H9 (cell line): ENCODE measurements around the gene TTLL4. TPM values are rescaled to one million over a fixed set of nuclear protein-coding genes. Genes with fewer than 3 reads are reported as not detected.

Experiments used
- DNase-seq: peaks from one replicate; pipeline ENCODE4 v3.0.0-alpha.2; 2017
- H2AFZ ChIP-seq: one replicate; pipeline ENCODE4 v1.6.1; 2013; ENCODE audit warnings: mild to moderate bottlenecking, low read length, control low read depth, moderate library complexity
- H2AK5ac ChIP-seq: 2 replicates; pipeline ENCODE4 v1.6.1; 2013; ENCODE audit warnings: low read length, control low read depth, mixed read lengths; ENCODE audit not compliant: insufficient read length
- H2BK120ac ChIP-seq: one replicate; pipeline ENCODE4 v1.6.1; 2013; ENCODE audit warnings: low read depth, mild to moderate bottlenecking, low read length, control low read depth, inconsistent platforms; ENCODE audit not compliant: poor library complexity, severe bottlenecking
- H2BK12ac ChIP-seq: 2 replicates; pipeline ENCODE4 v1.6.1; 2013; ENCODE audit warnings: low read length, control low read depth, mixed read lengths, low read depth; ENCODE audit not compliant: insufficient read length
- H2BK15ac ChIP-seq: 2 replicates; pipeline ENCODE4 v1.6.1; 2013; ENCODE audit warnings: low read depth, low read length, control low read depth
- H2BK20ac ChIP-seq: one replicate; pipeline ENCODE4 v1.6.1; 2013; ENCODE audit warnings: low read depth, mild to moderate bottlenecking, low read length, control low read depth, inconsistent platforms; ENCODE audit not compliant: poor library complexity, severe bottlenecking
- H2BK5ac ChIP-seq: 2 replicates; pipeline ENCODE4 v1.6.1; 2013; ENCODE audit warnings: low read length, control low read depth, mixed read lengths; ENCODE audit not compliant: insufficient read length
- H3K14ac ChIP-seq: 2 replicates; pipeline ENCODE4 v1.6.1; 2013; ENCODE audit warnings: low read length, control low read depth; ENCODE audit not compliant: insufficient read depth
- H3K18ac ChIP-seq: 2 replicates; pipeline ENCODE4 v1.6.1; 2013; ENCODE audit warnings: low read depth, mild to moderate bottlenecking, mixed read lengths, low read length, control low read depth; ENCODE audit not compliant: insufficient read length
- H3K23ac ChIP-seq: 2 replicates; pipeline ENCODE4 v1.6.1; 2013; ENCODE audit warnings: low read length, control low read depth, mixed read lengths, low read depth; ENCODE audit not compliant: insufficient read length
- H3K23me2 ChIP-seq: 2 replicates; pipeline ENCODE4 v1.6.1; 2013; ENCODE audit warnings: low read depth, mild to moderate bottlenecking, mixed read lengths, low read length, control low read depth; ENCODE audit not compliant: insufficient read length, poor library complexity, severe bottlenecking
- H3K27ac ChIP-seq: 2 replicates; pipeline ENCODE4 v1.5.1; 2013; ENCODE audit warnings: low read length, control low read depth, mixed read lengths, low read depth; ENCODE audit not compliant: insufficient read length
- H3K27me3 ChIP-seq: 2 replicates; pipeline ENCODE4 v1.6.1; 2013; ENCODE audit warnings: low read length, control low read depth, inconsistent platforms; ENCODE audit not compliant: insufficient read depth
- H3K4ac ChIP-seq: 2 replicates; pipeline ENCODE4 v1.6.1; 2013; ENCODE audit warnings: low read depth, mild to moderate bottlenecking, control low read depth, inconsistent platforms, low read length, moderate library complexity
- H3K4me1 ChIP-seq: 2 replicates; pipeline ENCODE4 v1.6.1; 2013; ENCODE audit warnings: low read length, control low read depth, inconsistent platforms; ENCODE audit not compliant: insufficient read depth
- H3K4me2 ChIP-seq: 2 replicates; pipeline ENCODE4 v1.6.1; 2013; ENCODE audit warnings: low read length, control low read depth, mixed read lengths; ENCODE audit not compliant: insufficient read length, insufficient read depth
- H3K56ac ChIP-seq: 2 replicates; pipeline ENCODE4 v1.6.1; 2013; ENCODE audit warnings: low read depth, mild to moderate bottlenecking, mixed read lengths, low read length, control low read depth; ENCODE audit not compliant: insufficient read length
- H3K79me1 ChIP-seq: 2 replicates; pipeline ENCODE4 v1.6.1; 2013; ENCODE audit warnings: low read depth, mild to moderate bottlenecking, moderate library complexity, low read length, control low read depth, inconsistent platforms; ENCODE audit not compliant: insufficient read depth, poor library complexity, severe bottlenecking
- H3K79me2 ChIP-seq: 2 replicates; pipeline ENCODE4 v1.6.1; 2013; ENCODE audit warnings: low read length, control low read depth, inconsistent platforms; ENCODE audit not compliant: insufficient read depth
- H3K9ac ChIP-seq: 2 replicates; pipeline ENCODE4 v1.6.1; 2013; ENCODE audit warnings: low read length, control low read depth, mixed read lengths; ENCODE audit not compliant: insufficient read length; ENCODE audit errors: extremely low read depth
- H3K9me3 ChIP-seq: one replicate; pipeline ENCODE4 v1.6.1; 2013; ENCODE audit warnings: low read depth, low read length, inconsistent platforms; ENCODE audit not compliant: control insufficient read depth
- H3T11ph ChIP-seq: one replicate; pipeline ENCODE4 v1.6.1; 2013; ENCODE audit warnings: mild to moderate bottlenecking, low read length, control low read depth, inconsistent platforms
- H4K20me1 ChIP-seq: one replicate; pipeline ENCODE4 v1.6.1; 2013; ENCODE audit not compliant: control insufficient read depth, insufficient read length, insufficient read depth
- H4K5ac ChIP-seq: 2 replicates; pipeline ENCODE4 v1.6.1; 2013; ENCODE audit warnings: low read depth, mild to moderate bottlenecking, mixed read lengths, low read length, control low read depth; ENCODE audit not compliant: insufficient read length
- H4K8ac ChIP-seq: replicated peaks from 2 replicates; pipeline ENCODE4 v1.6.1; 2013; ENCODE audit warnings: low read length, control low read depth, mixed read lengths, low read depth; ENCODE audit not compliant: insufficient read length
- H4K91ac ChIP-seq: 2 replicates; pipeline ENCODE4 v1.6.1; 2013; ENCODE audit warnings: low read depth, mild to moderate bottlenecking, moderate library complexity, mixed read lengths, low read length, control low read depth; ENCODE audit not compliant: insufficient read length
- H3K27ac Mint-ChIP-seq, 3 experiments: 2 replicates in 2 of 3; 3 replicates in 1 of 3; pipeline ENCODE4 v1.8.0; 2020 to 2021; ENCODE audit warnings: mixed read lengths in 3 of 3, mild to moderate bottlenecking in 1 of 3, moderate library complexity in 1 of 3
- H3K27me3 Mint-ChIP-seq: 2 replicates; pipeline ENCODE4 v1.8.0; 2021; ENCODE audit warnings: low read depth, mild to moderate bottlenecking, moderate library complexity, mixed read lengths
- H3K36me3 Mint-ChIP-seq, 3 experiments: 2 replicates in 2 of 3; 3 replicates in 1 of 3; pipeline ENCODE4 v1.8.0; 2020 to 2021; ENCODE audit warnings: low read depth in 3 of 3, mixed read lengths in 3 of 3; ENCODE audit not compliant: insufficient read depth in 1 of 3
- H3K4me1 Mint-ChIP-seq, 2 experiments: 2 replicates each; pipeline ENCODE4 v1.8.0; 2020; ENCODE audit warnings: mixed read lengths in 2 of 2
- H3K4me3 Mint-ChIP-seq, 2 experiments: 2 replicates in 1 of 2; 3 replicates in 1 of 2; pipeline ENCODE4 v1.8.0; 2020 to 2021; ENCODE audit warnings: mild to moderate bottlenecking in 2 of 2, mixed read lengths in 2 of 2, moderate library complexity in 1 of 2
- H3K9me3 Mint-ChIP-seq, 2 experiments: 2 replicates in 1 of 2; 3 replicates in 1 of 2; pipeline ENCODE4 v1.8.0; 2020; ENCODE audit warnings: mild to moderate bottlenecking in 2 of 2, mixed read lengths in 2 of 2, moderate library complexity in 1 of 2
- WGBS: extraction: QIAGEN DNeasy Blood & Tissue Kit; methylation state at CpG from one replicate; pipeline ENCODE4 v1.1.7; 2013; ENCODE audit warnings: missing lambda C conversion rate, low lambda C conversion rate, mixed read lengths; ENCODE audit not compliant: insufficient read length; ENCODE audit errors: extremely low coverage; 5-methylcytosine and 5-hydroxymethylcytosine counted together
- total RNA-seq: library from RNA; stranded (reverse); gene quantifications from 2 replicates; pipeline ENCODE4 v1.2.1, GENCODE V29; 2021
- TF ChIP-seq, protein P1 (sequence below): fragments of 200-600 bp; sonication (generic); conservative IDR thresholded peaks from 3 replicates; pipeline ENCODE4 v1.8.0; 2021; ENCODE audit warnings: antibody characterized with exemption, mild to moderate bottlenecking

TTLL4 gene
- total RNA-seq, 1 experiment from 2014 or later, result 96.4 TPM

DNA sequence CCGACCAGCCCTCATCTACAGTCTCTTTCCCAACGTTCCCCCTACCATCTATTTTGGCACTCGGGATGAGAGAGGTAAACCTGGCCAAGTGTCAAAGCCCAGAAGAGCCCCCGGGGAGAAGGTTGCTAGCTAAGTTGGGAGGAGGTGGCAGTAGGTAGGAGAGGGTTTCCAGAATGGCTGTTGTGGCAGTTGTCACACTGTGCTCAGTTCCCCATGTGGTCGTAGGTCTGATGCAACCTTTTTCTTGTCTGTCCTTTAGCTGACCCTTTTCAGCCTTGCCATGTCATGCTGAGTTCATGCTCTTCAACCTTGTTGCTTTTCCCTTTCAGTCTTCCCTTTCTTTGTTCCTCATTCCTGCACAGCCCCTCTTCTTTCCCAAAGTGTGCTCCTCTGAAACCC lies 34.5 kb downstream of the TTLL4 start:
- Histone ChIP-seq H3K9ac (no peak overlapping the region), H4K91ac (no peak overlapping the region), H2BK12ac (no peak overlapping the region), H4K20me1 (no peaks in the 10 kb centered on the region), H2BK20ac (no peak overlapping the region), H3K9me3 (no peaks in the 10 kb centered on the region), H3K4ac (no peak overlapping the region), H2BK15ac (no peak overlapping the region), H3K27me3 (no peaks in the 10 kb centered on the region), H3K4me1 (no peaks in the 10 kb centered on the region), H3K23ac (no peak overlapping the region), H2AFZ (no peak overlapping the region), H4K5ac (no peak overlapping the region), H3K23me2 (no peaks in the 10 kb centered on the region), H2AK5ac (no peak overlapping the region), H3K4me2 (no peak overlapping the region), H3K56ac (no peak overlapping the region), H3T11ph (no peak overlapping the region), H3K27ac (no peak overlapping the region), H3K14ac (no peak overlapping the region), H2BK120ac (no peak overlapping the region), H4K8ac (no peak overlapping the region), H2BK5ac (no peak overlapping the region), H3K79me1 (no peaks in the 10 kb centered on the region), H3K18ac (no peak overlapping the region), H3K79me2 (no peaks in the 10 kb centered on the region)
- DNase-seq, result no peak
- TF ChIP-seq, protein P1, sequence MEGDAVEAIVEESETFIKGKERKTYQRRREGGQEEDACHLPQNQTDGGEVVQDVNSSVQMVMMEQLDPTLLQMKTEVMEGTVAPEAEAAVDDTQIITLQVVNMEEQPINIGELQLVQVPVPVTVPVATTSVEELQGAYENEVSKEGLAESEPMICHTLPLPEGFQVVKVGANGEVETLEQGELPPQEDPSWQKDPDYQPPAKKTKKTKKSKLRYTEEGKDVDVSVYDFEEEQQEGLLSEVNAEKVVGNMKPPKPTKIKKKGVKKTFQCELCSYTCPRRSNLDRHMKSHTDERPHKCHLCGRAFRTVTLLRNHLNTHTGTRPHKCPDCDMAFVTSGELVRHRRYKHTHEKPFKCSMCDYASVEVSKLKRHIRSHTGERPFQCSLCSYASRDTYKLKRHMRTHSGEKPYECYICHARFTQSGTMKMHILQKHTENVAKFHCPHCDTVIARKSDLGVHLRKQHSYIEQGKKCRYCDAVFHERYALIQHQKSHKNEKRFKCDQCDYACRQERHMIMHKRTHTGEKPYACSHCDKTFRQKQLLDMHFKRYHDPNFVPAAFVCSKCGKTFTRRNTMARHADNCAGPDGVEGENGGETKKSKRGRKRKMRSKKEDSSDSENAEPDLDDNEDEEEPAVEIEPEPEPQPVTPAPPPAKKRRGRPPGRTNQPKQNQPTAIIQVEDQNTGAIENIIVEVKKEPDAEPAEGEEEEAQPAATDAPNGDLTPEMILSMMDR, result no peak
- H3K27ac Mint-ChIP-seq, result peak overlapping the region in 2 of 3 experiments; percentile 0 to 82; a peak in 3 of 7 replicates
- H3K9me3 Mint-ChIP-seq, result no peaks in the 10 kb centered on the region
- no peak overlapping the region for H3K4me3 Mint-ChIP-seq
- peaks cover 50 to 88% (median 70%) of the 10 kb centered on the region in 3 experiments; a peak in 6 of 7 replicates for H3K36me3 Mint-ChIP-seq
- no peaks in the 10 kb centered on the region for H3K27me3 Mint-ChIP-seq
- no peaks in the 10 kb centered on the region for H3K4me1 Mint-ChIP-seq
- no CpG with 5 or more reads among the region's 5 CpGs for WGBS
